ENCODE data around the gene RPSA.
"Not testable (repeated sequence)": the region's sequence is repeated elsewhere in the genome, so short reads cannot be mapped to it uniquely, and the experiment has no call there.

Gene RPSA

DNA sequence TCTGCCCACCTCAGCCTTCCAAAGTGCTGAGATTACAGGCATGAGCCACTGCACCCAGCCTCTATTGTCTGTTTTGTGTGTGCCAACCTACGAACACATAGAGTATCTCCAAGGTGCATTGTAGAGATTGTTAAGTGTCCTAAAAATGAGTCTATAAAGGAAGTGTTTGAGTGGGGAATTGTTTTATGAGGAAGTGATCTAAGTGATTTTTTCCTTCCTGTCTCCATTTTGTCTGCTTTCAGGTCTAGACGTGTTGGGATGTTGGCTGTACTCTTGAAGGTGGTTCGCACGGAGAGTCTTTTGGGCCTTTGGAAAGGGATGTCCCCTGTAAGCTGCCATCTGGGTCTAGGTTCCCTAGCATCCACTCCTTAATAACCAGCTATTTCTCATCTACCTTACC, 16.3 kb upstream of the RPSA start:
- no peak for DNase-seq

DNA sequence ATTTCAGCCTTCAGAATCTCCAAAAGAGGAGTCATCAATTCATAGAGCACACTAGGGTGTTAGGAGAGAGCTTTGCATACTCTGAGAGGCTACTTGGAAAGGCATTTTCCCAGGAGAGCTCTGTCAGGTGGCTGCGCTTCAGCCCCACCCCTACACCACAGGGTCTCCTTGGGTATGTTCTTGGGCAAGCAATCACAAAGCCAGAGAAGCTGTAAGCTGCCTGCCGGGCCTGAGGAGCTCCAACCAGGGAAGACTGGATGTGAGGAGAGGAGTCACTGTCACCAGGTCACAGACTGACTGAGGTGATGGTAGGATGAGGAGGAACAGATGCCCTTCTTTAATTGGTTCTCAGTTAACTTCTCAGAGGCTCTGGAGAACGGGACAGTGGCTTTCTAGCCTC, 9.8 kb upstream of the RPSA start:
- DNase-seq = no peak

DNA sequence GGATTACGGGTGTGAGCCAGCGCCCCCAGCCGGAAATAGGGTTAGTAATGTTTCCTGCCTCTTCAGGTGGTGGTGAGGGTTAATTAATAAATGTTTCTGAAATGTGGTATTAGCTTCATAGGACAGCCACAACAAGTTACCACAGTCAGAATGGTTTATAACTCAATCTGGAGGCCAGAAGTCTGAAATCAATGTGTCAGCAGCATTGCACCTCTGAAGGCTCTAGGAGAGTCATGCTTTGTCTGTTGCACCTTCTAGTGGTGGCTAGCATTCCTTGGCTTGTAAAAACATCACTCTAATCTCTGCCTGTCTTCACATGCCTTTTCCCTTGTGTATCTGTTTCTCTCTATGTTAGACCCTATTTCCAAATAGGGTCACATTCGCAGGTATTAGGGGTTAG, 7.8 kb upstream of the RPSA start:
- no peak for DNase-seq

DNA sequence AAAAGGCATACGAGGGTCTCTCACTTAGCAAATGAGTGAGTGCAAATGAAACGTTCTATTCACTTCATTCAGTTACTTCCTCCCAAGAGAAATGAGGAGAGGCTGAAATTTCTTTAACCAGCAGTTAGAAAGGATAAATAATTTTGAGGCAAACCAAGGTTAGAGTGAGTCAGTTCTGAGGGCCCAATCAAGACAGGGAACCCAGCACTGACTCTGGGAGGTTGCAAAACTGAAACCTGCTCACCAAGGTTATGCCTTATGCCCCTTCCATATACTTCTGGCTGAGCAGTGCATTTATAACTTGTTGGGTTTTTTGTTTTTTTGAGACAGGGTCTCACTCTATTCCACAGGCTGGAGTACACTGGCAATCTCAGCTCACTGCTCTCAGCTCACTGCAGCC, 4.5 kb upstream of the RPSA start:
- DNase-seq = no peak

DNA sequence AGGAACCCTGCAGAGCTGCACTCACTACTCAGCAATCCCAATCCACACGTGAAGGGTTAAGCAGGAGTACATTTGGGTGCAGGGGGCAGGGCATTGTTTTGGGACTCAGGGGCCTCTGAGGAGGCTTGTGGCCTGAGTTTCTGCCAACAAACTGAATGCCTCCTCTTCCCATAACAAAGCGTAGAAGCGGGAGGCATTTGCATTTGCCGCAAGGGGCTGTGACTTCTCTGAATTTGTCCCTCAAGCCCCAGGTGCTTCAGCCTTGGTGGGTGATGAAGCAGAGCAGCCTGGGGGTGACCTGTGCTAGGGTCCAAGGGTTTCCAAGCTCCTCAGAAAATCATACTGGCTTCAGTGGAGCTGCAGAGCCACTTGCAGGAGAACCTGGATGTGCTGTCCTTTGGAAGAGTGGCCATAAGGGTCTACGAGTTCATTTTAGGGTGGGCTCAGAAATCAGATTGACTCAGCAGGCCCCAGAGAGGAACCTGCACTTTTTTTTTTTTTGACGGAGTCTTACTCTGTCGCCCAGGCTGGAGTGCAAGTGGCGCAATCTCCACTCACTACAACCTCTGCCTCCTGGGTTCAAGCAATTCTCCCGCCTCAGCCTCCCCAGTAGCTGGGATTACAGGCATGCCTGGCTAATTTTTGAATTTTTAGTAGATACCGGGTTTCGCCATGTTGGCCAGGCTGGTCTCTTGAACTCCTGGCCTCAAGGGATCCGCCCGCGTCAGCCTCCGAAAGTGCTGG, 1.4 kb upstream of the RPSA start:
- no peak for DNase-seq

DNA sequence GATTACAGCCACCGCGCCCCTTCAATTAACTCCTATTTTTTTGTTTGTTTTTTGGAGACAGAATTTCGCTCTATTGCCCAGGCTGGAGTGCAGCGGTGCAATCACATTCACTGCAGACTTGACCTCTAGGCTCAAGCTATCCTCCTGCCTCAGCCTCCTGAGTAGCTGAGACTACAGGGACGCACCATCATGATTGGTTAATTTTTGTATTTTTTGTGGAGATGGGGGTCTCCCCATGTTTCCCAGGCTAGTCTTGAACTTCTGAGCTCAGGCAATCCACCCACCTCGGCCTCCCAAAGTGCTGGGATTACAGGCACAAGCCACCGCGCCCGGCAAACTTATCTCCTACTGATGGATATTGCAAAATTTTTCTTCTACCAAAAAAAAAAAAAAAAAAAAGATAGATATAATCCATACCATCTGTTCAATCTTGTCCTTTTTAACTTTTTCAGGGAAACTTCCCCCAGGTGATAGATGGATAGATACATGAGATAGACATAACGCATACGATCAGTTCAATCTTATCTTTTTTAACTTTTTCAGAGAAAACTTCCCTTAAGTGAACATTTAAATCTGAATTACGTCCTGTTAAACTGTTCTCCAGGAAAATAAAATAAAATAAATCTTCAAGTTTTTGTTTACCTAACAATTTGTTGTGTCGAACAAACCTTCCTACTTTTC, 693 bp upstream of the RPSA start:
- no peak for DNase-seq

DNA sequence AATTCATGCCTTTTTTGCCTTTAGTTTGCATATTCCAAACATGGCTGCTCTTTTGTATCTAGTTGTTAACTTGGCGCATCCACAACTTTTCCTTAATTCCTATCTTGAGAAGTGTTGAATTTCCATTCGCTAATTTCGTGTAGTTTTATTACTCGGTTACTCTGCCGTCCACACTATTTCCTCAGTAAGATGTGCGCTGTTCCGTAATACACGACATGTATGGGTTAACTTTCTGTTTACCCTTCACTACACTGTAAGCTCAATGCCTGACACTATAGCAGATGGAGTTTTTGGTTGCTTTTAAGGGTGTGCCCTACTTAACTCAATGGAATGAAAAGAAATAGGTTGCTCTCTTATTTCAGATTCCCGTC, 724 bp downstream of the RPSA start:
- no peak for DNase-seq

DNA sequence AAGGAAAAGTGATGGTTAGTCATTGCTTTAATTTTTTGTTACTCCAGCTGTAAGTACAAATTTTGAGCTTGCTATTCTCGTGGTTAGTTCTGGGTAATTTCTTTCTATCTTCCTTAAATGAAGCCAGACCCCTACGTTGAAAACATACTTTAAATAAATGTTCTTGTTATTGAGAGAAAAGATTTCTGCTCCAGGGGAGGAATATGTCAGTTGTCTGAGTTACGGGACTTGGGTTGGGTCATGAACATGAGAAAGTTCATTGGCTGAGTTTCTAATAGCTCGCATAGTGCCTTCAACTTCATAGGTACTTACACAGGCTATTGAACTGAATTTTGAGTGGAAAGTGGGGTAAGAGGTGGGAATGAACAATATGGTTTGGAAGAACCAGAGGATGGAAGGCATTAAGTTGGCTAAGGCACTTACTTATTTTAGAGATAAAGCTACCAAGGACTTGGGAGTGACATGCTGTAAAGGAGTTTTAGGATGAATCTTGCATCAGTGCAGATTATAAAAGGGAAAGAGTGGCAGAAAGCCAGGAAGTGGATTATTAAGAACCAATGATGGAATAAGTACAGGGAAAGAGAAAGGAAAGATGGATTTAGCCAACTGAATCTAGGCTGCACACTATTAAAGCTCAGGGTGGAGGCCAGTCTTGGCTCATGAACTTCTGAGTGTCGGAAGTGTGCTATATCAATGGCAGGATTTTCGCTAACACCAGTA, 1.4 kb downstream of the RPSA start:
- DNase-seq = no peak

DNA sequence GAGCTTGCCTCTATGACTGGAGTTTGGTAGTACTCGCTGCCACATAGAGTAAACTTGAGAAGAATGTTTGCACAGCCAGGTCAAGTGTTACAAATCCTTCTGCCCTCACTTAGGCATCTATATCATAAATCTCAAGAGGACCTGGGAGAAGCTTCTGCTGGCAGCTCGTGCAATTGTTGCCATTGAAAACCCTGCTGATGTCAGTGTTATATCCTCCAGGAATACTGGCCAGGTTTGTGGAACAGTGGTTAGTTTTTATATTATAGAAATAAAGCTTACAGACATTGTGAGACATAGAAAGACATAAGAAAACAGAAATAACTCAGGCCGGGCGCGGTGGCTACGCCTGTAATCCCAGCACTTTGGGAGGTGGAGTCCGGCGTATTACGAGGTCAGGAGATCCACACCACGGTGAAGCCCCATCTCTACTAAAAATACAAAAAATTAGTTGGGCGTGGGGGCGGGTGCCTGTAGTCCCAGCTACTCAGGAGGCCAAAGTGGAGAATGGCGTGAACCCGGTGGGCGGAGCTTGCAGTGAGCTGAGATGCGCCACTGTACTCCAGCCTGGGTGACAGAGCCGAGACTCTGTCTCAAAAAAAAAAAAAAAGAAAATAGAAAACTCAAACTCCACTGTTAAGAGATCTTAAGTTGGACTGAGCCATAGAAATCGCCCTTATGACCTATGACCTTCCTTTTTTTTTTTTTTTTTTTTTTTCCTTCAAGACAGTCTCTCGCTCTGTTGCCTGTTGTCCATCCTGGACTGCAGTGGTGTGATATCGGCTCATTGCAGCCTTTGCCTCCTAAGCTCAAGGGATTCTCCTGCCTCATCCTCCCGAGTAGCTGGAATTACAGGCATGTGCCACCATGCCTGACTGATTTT, 2.2 kb downstream of the RPSA start:
- no peak for DNase-seq

DNA sequence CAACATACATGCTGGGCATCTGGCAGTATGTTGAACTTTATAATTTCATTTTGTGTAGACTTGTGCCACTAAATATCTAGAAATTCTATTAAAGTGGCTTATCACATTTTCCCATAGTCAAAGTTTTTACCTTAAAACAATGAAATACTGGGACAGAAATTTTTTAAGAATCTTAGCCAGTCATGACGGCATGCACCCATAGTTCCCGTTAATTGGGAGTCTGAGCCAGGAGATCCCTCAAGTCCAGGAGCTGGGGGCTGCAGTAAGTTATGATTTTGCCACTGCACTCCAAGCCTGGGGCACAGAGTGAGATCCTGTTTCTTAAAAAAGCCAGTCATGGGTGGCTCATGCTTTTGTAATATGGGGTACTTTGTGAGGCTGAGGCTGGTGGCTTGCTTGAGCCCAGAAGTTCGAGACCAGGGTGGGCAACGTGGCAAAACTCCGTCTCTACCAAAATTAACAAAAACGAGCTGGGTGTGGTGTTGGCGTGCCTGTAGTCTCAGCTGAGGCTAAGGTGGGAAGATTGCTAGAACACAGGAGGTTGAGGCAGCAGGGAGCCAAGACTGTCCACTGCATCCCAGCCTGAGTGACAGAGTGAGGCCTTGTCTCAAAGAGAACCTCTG, 3.1 kb downstream of the RPSA start:
- DNase-seq = no peak

DNA sequence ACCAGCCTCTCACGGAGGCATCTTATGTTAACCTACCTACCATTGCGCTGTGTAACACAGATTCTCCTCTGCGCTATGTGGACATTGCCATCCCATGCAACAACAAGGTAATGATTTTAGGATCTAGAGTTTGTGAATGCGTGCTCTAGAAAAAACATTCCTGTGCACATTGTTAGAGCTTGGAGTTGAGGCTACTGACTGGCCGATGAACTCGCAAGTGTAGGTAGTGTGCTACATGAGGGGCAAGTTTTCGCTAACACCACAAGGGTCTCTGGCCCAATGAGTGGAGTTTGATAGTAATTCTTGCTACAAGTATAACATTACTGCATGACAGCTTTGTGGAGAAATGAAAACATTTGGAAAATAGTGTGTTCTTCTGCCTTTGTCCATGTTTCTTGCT, 4.4 kb downstream of the RPSA start:
- no peak for DNase-seq

DNA sequence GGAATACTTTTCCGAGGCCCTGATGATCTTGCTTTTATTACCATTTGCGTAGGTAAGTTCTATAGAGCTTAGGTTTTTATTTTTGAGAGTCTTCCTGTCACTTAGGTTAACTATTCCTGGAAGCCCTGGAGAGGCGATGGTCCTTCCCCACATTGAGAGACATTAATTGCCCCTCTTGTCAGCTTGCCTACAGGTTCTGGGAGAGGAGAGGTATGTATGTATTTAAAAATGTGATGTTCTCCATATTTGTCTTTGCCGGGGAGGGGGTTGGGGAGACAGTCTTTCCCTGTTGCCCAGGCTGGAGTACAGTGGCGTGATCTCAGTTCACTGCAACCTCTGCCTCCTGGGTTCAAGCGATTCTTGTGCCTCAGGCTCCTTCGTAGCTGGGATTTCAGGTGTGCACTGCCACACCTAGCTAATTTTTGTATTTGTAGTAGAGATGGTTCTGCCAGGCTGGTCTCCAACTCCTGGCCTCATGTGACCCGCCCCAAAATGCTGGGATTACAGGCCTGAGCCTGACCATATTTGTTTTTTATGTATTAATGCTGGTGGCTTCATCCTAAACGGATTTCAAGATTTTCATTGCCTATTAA, 6.2 kb downstream of the RPSA start:
- no peak for DNase-seq

DNA sequence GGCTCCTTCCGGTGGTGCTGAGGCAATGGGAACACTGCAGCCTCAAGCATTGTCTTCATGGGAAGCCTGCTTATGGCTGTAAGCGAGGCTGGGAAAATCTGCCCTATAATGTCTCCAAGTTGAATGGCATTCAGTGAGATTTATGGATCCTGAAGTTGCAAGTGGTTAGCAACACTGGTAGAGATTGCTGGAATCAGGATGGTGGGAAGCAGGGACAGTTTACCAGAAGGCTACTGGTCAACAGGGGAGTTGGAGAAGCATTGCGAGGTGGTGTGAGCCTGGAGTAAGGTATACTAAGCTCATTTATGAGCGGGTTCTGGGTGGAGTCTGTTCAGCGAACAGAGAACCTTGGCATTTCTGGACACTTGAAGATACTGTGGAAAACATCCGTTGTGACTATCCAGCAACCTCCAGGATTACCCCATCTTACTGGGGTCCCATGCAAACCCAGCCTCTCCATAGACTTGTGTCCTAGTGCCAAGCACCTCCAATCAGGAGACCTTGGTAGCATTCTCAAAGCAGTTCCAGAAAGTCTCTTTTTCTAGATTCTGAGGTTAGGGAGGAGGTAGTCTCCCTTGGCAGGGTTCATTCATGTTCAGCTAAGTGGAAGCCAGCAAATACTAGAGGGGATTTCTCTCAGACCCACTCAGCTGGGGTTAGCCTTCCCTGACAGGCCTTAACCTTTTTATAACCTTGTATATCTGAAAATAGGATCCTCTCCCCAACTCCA, 7.3 kb downstream of the RPSA start:
- DNase-seq = no peak

DNA sequence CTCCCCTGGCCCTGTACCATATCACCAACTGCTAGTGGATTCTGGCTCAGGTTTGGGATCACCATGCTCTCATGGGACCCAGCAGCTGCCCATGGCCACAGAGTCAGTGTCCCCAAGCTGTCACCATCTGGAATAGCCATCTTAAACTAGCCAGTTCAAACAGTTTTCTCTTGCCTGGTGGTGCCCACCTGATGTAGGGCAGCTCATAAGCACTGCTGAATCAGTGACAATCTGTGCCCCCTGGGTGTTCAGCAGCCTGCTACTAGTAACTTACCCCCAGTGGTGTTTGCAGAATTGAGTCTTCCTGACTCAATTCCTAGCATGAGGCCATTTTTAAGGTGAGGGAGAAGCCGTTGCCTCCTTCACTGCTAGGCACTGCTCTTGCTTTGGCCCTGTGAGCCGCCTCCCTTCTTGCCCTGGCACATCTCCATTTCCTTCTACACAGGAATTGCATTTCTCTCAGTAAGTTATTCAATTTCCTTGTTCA, 7.9 kb downstream of the RPSA start:
- DNase-seq = no peak

DNA sequence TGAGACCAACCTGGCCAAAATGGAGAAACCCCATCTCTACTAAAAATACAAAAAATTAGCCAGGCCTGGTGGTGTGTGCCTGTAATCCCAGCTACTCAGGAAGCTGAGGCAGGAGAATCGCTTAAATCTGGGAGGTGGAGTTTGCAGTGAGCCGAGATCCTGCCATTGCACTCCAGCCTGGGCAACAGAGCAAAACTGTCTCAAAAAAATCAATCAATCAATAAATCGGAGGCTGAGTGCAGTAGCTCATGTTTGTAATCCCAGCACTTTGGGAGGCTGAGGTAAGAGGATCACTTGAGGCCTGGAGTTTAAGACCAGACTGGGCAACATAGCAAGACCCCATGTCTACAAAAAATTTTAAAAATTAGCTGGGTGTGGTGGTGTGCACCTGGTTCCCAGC, 8.8 kb downstream of the RPSA start:
- DNase-seq = not testable (repeated sequence)

DNA sequence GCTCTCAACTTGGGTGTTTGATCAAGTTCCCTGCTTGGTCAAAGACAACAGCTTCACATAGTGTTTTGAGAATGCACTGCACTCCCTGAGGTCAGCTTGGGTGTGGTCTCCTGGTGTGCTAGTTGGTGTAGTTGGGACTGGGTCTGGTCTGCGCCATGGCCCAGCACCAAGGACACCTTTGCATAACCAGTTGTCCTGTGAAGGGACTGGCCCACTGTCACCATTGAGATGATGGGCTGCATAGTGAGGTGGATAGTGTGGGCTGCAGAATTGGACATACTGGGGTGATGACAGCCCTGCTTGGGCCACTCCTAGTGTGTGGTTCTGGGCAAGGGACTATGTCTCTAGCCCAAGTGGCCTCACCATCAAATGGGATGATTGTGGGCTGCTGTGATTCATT, 9.5 kb downstream of the RPSA start:
- no peak for DNase-seq

DNA sequence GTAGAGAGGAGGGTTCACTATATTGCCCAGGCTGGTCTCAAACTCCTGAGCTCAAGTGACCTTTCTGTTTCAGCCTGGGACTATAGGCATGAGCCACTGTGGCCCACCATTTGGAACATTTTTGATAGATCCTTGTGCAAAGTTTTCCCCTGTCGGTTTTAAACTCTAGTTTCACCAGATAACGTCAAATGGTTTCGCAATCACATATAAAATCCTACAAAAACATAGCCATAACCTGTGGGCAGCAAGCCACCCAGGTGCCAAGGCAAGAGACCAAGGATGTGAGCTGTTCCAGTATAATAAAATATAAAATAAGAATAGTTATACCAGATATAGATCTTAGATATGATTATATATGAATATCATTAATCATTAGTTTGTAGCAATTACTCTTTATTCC, 10.5 kb downstream of the RPSA start:
- not testable (repeated sequence) for DNase-seq

DNA sequence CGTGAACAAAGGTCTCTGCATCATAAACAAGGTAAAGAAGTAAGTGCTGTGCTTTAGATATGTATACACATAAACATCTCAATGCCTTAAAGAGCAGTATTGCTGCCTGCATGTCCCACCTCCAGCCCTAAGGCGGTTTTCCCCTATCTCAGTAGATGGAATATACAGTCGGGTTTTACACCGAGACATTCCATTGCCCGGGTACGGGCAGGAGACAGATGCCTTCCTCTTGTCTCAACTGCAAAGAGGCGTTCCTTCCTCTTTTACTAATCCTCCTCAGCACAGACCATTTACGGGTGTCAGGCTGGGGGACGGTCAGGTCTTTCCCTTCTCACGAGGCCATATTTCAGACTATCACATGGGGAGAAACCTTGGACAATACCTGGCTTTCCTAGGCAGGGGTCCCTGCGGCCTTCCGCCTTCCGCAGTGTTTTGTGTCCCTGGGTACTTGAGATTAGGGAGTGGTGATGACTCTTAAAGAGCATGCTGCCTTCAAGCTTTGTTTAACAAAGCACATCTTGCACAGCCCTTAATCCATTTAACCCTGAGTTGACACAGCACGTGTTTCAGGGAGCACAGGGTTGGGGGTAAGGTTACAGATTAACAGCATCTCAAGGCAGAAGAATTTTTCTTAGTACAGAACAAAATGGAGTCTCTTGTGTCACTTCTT, 12.2 kb downstream of the RPSA start:
- not testable (repeated sequence) for DNase-seq

DNA sequence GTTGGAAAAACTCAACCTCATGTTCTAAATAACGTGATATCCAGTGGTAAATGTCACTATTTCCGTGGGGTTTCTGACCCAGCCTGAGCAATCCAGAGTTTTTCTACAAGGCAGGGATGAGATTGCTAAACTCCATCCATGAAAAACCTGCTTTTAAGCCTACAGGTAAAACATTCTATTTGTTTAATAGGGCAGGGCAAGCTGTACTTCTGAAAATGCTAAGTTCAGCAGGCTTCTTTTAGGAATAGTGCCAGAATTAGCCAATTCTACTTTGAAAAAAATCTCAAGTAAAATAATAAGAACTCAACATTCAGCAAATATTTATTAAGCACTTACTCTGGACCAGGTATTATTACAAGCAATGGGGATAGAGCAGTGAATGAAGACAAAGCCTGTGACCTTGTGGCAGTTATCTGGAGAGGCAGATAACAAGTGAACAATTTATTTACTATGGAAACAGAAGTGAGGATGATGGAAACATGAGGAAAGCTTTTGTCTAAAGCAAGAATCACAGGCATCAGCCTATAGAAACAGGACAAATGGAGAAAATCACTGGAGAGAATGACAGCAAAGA, 13.3 kb downstream of the RPSA start:
- no peak for DNase-seq

DNA sequence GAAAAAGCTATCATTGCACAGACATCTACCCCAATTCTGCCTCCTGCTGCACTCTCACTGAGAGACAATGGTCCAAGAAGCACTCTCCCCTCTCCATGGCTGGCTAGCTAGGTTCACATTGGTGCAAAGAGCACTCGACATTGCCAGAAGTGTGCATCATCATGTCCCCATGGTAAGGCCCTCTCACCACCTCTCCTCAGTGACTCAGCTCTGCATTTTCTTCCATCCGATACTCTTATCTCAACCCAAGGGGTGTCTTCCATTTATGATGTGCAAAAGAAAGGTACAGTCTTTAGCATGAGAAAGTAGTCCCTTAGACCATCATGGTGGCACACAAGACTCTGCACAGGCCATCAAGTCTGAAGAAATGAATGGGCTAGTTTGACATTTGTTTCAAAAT, 14.0 kb downstream of the RPSA start:
- DNase-seq = no peak
